ENCODE results near the gene CUL1.

- TF ChIP-seq POLR2A (IDR thresholded peaks at IDR 0.05; ENCODE audit: low read depth, low read length): no peak
- no peak for TF ChIP-seq POLR2AphosphoS5 (IDR thresholded peaks at IDR 0.05; ENCODE audit: low read depth, low read length)
- TF ChIP-seq TAF1 (IDR thresholded peaks at IDR 0.05; ENCODE audit: borderline replicate concordance, low read depth, low read length): no peak
Observed at GRCh38 chr7:148838905-148839304, 140.2 kb downstream of the CUL1 start.
